Measurements from ENCODE around the gene BNIP3.

GRCh38 chr10:131925716-131926115 is 56.0 kb downstream of the BNIP3 start:
- TF ChIP-seq CTCF (IDR thresholded peaks at IDR 0.05; ENCODE audit: insufficient read depth, low read length, poor library complexity, severe bottlenecking) (no peak), EZH2phosphoT487 (conservative IDR thresholded peaks at IDR 0.05; ENCODE audit: low read length) (no peak)
